IMR-90 (cell line): Measurements from ENCODE around the gene MLANA. TPM values are rescaled to one million over a fixed set of nuclear protein-coding genes. Genes with fewer than 3 reads are reported as not detected.

Experiments used
- ATAC-seq: fragments of 200-7000 bp; cut with Tn5 transposase; 2 replicates; pipeline ENCODE4 v1.9.1; 2020; ENCODE audit warnings: low read depth, mild to moderate bottlenecking, moderate library complexity
- BruUV-seq: library from RNA; stranded (reverse); fragments of 400-500 nt; replicated peaks from 2 replicates; lab custom pipeline; 2021; lab: Mats Ljungman, UMichigan
- CTCF ChIA-PET: fragments of 300-600 bp; formaldehyde crosslinking; extraction: SDS; loops from one replicate; lab custom pipeline; 2021; ENCODE audit warnings: antibody characterized with exemption; lab: Yijun Ruan, JAX
- POLR2A ChIA-PET: fragments of 300-600 bp; sonication (Branson Sonifier 250); formaldehyde crosslinking; loops from one replicate; lab custom pipeline; 2022; ENCODE audit warnings: antibody characterized with exemption; ENCODE audit not compliant: unreplicated experiment; lab: Charles Lee
- DNase-seq: peaks from one replicate; pipeline ENCODE4 v3.0.0; 2013
- H2AFZ ChIP-seq: replicated peaks from 2 replicates; pipeline ENCODE3; 2013; ENCODE audit warnings: low read length, mild to moderate bottlenecking; ENCODE audit not compliant: poor library complexity
- H2AK5ac ChIP-seq: 2 replicates; pipeline ENCODE4 v1.6.1; 2013; ENCODE audit warnings: low read depth, low read length, inconsistent platforms
- H2AK9ac ChIP-seq: replicated peaks from 2 replicates; pipeline ENCODE3; 2013; ENCODE audit warnings: mild to moderate bottlenecking, low read depth, low read length, moderate library complexity; ENCODE audit not compliant: poor library complexity
- H2BK120ac ChIP-seq: 2 replicates; pipeline ENCODE4 v1.6.1; 2013; ENCODE audit warnings: low read depth, low read length, inconsistent platforms
- H2BK15ac ChIP-seq: 3 replicates; pipeline ENCODE4 v1.6.1; 2013; ENCODE audit warnings: low read depth, low read length, inconsistent platforms
- H2BK20ac ChIP-seq: 2 replicates; pipeline ENCODE4 v1.6.1; 2013; ENCODE audit warnings: low read depth, mild to moderate bottlenecking, inconsistent platforms, low read length, moderate library complexity
- H2BK5ac ChIP-seq: 2 replicates; pipeline ENCODE4 v1.6.1; 2013; ENCODE audit warnings: mild to moderate bottlenecking, low read depth, low read length, inconsistent platforms; ENCODE audit not compliant: poor library complexity, severe bottlenecking
- H3K14ac ChIP-seq: replicated peaks from 2 replicates; pipeline ENCODE4 v1.6.1; 2013; ENCODE audit warnings: low read depth, low read length, inconsistent platforms
- H3K18ac ChIP-seq: 2 replicates; pipeline ENCODE4 v1.6.1; 2013; ENCODE audit warnings: low read depth, low read length, control low read depth
- H3K23ac ChIP-seq: 2 replicates; pipeline ENCODE4 v1.6.1; 2013; ENCODE audit warnings: low read depth, low read length, inconsistent platforms
- H3K27ac ChIP-seq: 2 replicates; pipeline ENCODE4 v1.5.1; 2013; ENCODE audit warnings: mild to moderate bottlenecking, control low read depth, low read length; ENCODE audit not compliant: insufficient read depth
- H3K27me3 ChIP-seq: 2 replicates; pipeline ENCODE4 v1.6.1; 2013; ENCODE audit warnings: low read length; ENCODE audit not compliant: control insufficient read depth, insufficient read depth
- H3K36me3 ChIP-seq: 2 replicates; pipeline ENCODE4 v1.6.1; 2013; ENCODE audit warnings: low read length, mixed read lengths; ENCODE audit not compliant: control insufficient read depth, insufficient read depth
- H3K4ac ChIP-seq: 2 replicates; pipeline ENCODE4 v1.6.1; 2013; ENCODE audit warnings: low read depth, low read length, inconsistent platforms
- H3K4me1 ChIP-seq: 2 replicates; pipeline ENCODE4 v1.6.1; 2013; ENCODE audit warnings: low read length, mixed read lengths; ENCODE audit not compliant: control insufficient read depth, insufficient read depth
- H3K4me2 ChIP-seq: 2 replicates; pipeline ENCODE4 v1.6.1; 2013; ENCODE audit warnings: low read depth, mild to moderate bottlenecking, control low read depth, low read length, moderate library complexity
- H3K4me3 ChIP-seq: 2 replicates; pipeline ENCODE4 v1.5.1; 2013; ENCODE audit warnings: low read depth, mild to moderate bottlenecking, control low read depth, low read length, moderate library complexity; ENCODE audit not compliant: insufficient read depth
- H3K56ac ChIP-seq: 2 replicates; pipeline ENCODE4 v1.6.1; 2013; ENCODE audit warnings: low read length, inconsistent platforms; ENCODE audit not compliant: insufficient read depth; ENCODE audit errors: extremely low read depth
- H3K79me1 ChIP-seq, 2 experiments: 2 replicates each; pipeline ENCODE4 v1.6.1; 2013; ENCODE audit warnings: low read length in 2 of 2, inconsistent platforms in 1 of 2, low read depth in 1 of 2
- H3K9ac ChIP-seq: 2 replicates; pipeline ENCODE4 v1.6.1; 2013; ENCODE audit warnings: low read depth, low read length, control low read depth
- H3K9me1 ChIP-seq: 2 replicates; pipeline ENCODE4 v1.6.1; 2013; ENCODE audit warnings: low read length, inconsistent platforms; ENCODE audit not compliant: insufficient read depth
- H3K9me3 ChIP-seq: 2 replicates; pipeline ENCODE4 v1.6.1; 2013; ENCODE audit warnings: low read length; ENCODE audit not compliant: control insufficient read depth, insufficient read depth
- H4K20me1 ChIP-seq: 2 replicates; pipeline ENCODE4 v1.6.1; 2013; ENCODE audit warnings: low read length, inconsistent platforms; ENCODE audit not compliant: insufficient read depth
- H4K5ac ChIP-seq: 2 replicates; pipeline ENCODE4 v1.6.1; 2013; ENCODE audit warnings: mild to moderate bottlenecking, low read depth, low read length, control low read depth
- H4K8ac ChIP-seq, 2 experiments: 2 replicates each; pipeline ENCODE4 v1.6.1; 2013; ENCODE audit warnings: low read depth in 2 of 2, low read length in 2 of 2, control low read depth in 1 of 2, inconsistent platforms in 1 of 2
- H4K91ac ChIP-seq: 2 replicates; pipeline ENCODE4 v1.6.1; 2013; ENCODE audit warnings: low read depth, low read length, inconsistent platforms; ENCODE audit not compliant: insufficient read depth
- BHLHE40 ChIP-seq: fragments of 150-350 bp; IDR thresholded peaks from 2 replicates; pipeline ENCODE4 v1.6.1; 2016; ENCODE audit warnings: mild to moderate bottlenecking, low read depth, low read length
- RAD21 ChIP-seq: IDR thresholded peaks from 2 replicates; pipeline ENCODE4 v1.6.1; 2012; ENCODE audit warnings: low read length, improper control_type of control experiment
- WGBS, 2 experiments: methylation state at CpG; one replicate each; pipeline versions ENCODE4 v1.1.5 to v1.1.7; 2013; ENCODE audit warnings: missing lambda C conversion rate in 2 of 2; ENCODE audit not compliant: insufficient read length in 1 of 2; ENCODE audit errors: extremely low coverage in 2 of 2; 5-methylcytosine and 5-hydroxymethylcytosine counted together
- dilution Hi-C: fragments of 300-500 bp; cut with HindIII; formaldehyde crosslinking; loops from one replicate; pipeline ENCODE4 v1.14.3; 2018; ENCODE audit warnings: low sequenced_read_pairs; ENCODE audit not compliant: unreplicated experiment
- in situ Hi-C: fragments of 300-500 bp; cut with MboI; formaldehyde crosslinking; loops from 3 replicates; pipeline ENCODE4 v1.14.3; 2019; ENCODE audit warnings: low sequenced_read_pairs, inconsistent platforms, mixed read lengths
- intact Hi-C: fragments of 100-400 bp; cut with micrococcal nuclease; formaldehyde crosslinking; loops from 2 replicates; pipeline ENCODE4 v1.10.0; 2022
- polyA plus RNA-seq, 3 experiments: library from polyadenylated mRNA; depleted of rRNA; stranded (reverse); fragments of >200 nt; gene quantifications; 2 replicates each; pipeline ENCODE4 v1.2.3, GENCODE V29; 2012; ENCODE audit warnings: low replicate concordance in 1 of 3
- total RNA-seq: library from RNA; depleted of rRNA; stranded (reverse); fragments of >200 nt; gene quantifications from 2 replicates; pipeline ENCODE4 v1.2.3, GENCODE V29; 2012

MLANA gene
- total and polyA plus RNA-seq, 2 of the 4 experiments (the other 2 are of a cell fraction), result not detected

GRCh38 chr9:5893134-5893505 lies 2.4 kb downstream of the MLANA start:
- no peak overlapping the region for H4K8ac ChIP-seq
- H3K18ac ChIP-seq, result no peak overlapping the region
- WGBS, 2 experiments, result 79% methylated on average over 2 of the region's 4 CpGs; no CpG with 5 or more reads in 1 of the 2 experiments
- no peak overlapping the region for H3K4ac ChIP-seq
- H3K4me2 ChIP-seq, result no peak overlapping the region
- H2AK5ac ChIP-seq, result no peak overlapping the region
- in situ Hi-C loops, result no loop called here
- peaks cover 8% of the 10 kb centered on the region for H3K27me3 ChIP-seq
- no peak overlapping the region for H2BK20ac ChIP-seq
- no peak overlapping the region for H3K14ac ChIP-seq
- H3K4me1 ChIP-seq, result no peaks in the 10 kb centered on the region
- no peaks in the 10 kb centered on the region for H3K79me1 ChIP-seq
- BruUV-seq, result no TSS peak
- peaks cover 6% of the 10 kb centered on the region; the same call in 1 of the 2 replicates for H3K9me1 ChIP-seq
- no peak for DNase-seq
- no peak overlapping the region for H2BK5ac ChIP-seq
- H3K9ac ChIP-seq, result no peak overlapping the region
- dilution Hi-C loops, result no loop called here
- H3K56ac ChIP-seq, result no peak overlapping the region
- no peaks in the 10 kb centered on the region for H3K9me3 ChIP-seq
- no peak overlapping the region for H2BK120ac ChIP-seq
- H3K4me3 ChIP-seq, result no peak overlapping the region
- H4K5ac ChIP-seq, result no peak overlapping the region
- intact Hi-C loops, result no loop called here
- ChIA-PET POLR2A (no interaction called here), CTCF (no interaction called here)
- H2AK9ac ChIP-seq, result peak overlapping the region; percentile 50
- H4K91ac ChIP-seq, result no peak overlapping the region
- no peak overlapping the region for H3K23ac ChIP-seq
- TF ChIP-seq RAD21 (no peak), BHLHE40 (no peak)
- no peaks in the 10 kb centered on the region for H3K36me3 ChIP-seq
- H3K27ac ChIP-seq, result no peak overlapping the region
- H2BK15ac ChIP-seq, result no peak overlapping the region
- ATAC-seq, result no peak
- no peaks in the 10 kb centered on the region for H4K20me1 ChIP-seq
- no peak overlapping the region for H2AFZ ChIP-seq
